ENCODE measurements around the gene PCSK5.
"Not testable (repeated sequence)": the region's sequence is repeated elsewhere in the genome, so short reads cannot be mapped to it uniquely, and the experiment has no call there.

PCSK5 gene

GRCh38 chr9:75963321-75963720 lies 72.8 kb downstream of the PCSK5 start:
- not testable (repeated sequence) for DNase-seq (ENCODE audit: low read depth)

GRCh38 chr9:75964427-75964826 lies 74.0 kb downstream of the PCSK5 start:
- no peak for DNase-seq (ENCODE audit: low read depth)

GRCh38 chr9:75965231-75965630 lies 74.8 kb downstream of the PCSK5 start:
- DNase-seq (ENCODE audit: low read depth), result no peak

- DNase-seq (ENCODE audit: low read depth), result no peak
These were observed 77.1 kb downstream of the PCSK5 start for GRCh38 chr9:75967556-75967955.

- no peak for DNase-seq (ENCODE audit: low read depth)
These were observed 83.7 kb downstream of the PCSK5 start for GRCh38 chr9:75974016-75974766.

- DNase-seq (ENCODE audit: low read depth), result no peak
These were observed 84.6 kb downstream of the PCSK5 start for GRCh38 chr9:75975071-75975470.

GRCh38 chr9:75976549-75976948 lies 86.1 kb downstream of the PCSK5 start:
- DNase-seq (ENCODE audit: low read depth), result no peak

GRCh38 chr9:75979362-75979761 lies 88.9 kb downstream of the PCSK5 start:
- no peak for DNase-seq (ENCODE audit: low read depth)

- no peak for DNase-seq (ENCODE audit: low read depth)
These were observed 93.0 kb downstream of the PCSK5 start for GRCh38 chr9:75983319-75984045.

- no peak for DNase-seq (ENCODE audit: low read depth)
These were observed 95.0 kb downstream of the PCSK5 start for GRCh38 chr9:75985515-75985914.

GRCh38 chr9:75988663-75989062 lies 98.2 kb downstream of the PCSK5 start:
- DNase-seq (ENCODE audit: low read depth), result no peak

GRCh38 chr9:75990156-75990555 lies 99.7 kb downstream of the PCSK5 start:
- no peak for DNase-seq (ENCODE audit: low read depth)

- no peak for DNase-seq (ENCODE audit: low read depth)
These were observed 100.3 kb downstream of the PCSK5 start for GRCh38 chr9:75990576-75991304.

GRCh38 chr9:75992482-75993206 lies 102.2 kb downstream of the PCSK5 start:
- DNase-seq (ENCODE audit: low read depth), result no peak

- DNase-seq (ENCODE audit: low read depth), result no peak
These were observed 103.0 kb downstream of the PCSK5 start for GRCh38 chr9:75993434-75993833.

GRCh38 chr9:75995066-75995465 lies 104.6 kb downstream of the PCSK5 start:
- DNase-seq (ENCODE audit: low read depth), result no peak

GRCh38 chr9:75996726-75997125 lies 106.3 kb downstream of the PCSK5 start:
- DNase-seq (ENCODE audit: low read depth), result no peak

GRCh38 chr9:75997206-75997605 lies 106.7 kb downstream of the PCSK5 start:
- no peak for DNase-seq (ENCODE audit: low read depth)

- DNase-seq (ENCODE audit: low read depth), result no peak
These were observed 107.8 kb downstream of the PCSK5 start for GRCh38 chr9:75998096-75998780.

GRCh38 chr9:76001459-76001858 lies 111.0 kb downstream of the PCSK5 start:
- no peak for DNase-seq (ENCODE audit: low read depth)

- no peak for DNase-seq (ENCODE audit: low read depth)
These were observed 112.6 kb downstream of the PCSK5 start for GRCh38 chr9:76003041-76003440.

GRCh38 chr9:76004526-76004925 lies 114.1 kb downstream of the PCSK5 start:
- no peak for DNase-seq (ENCODE audit: low read depth)
